Measurements from ENCODE around the gene PSMB10.

The PSMB10 gene

GRCh38 chr16:67936880-67937605 lies 393 bp upstream of the PSMB10 start:
- Histone ChIP-seq H3K4me1 (ENCODE audit: insufficient read depth, poor library complexity, severe bottlenecking) (no peaks in the 10 kb centered on the region), H3K4me3 (ENCODE audit: severe bottlenecking) (peak overlapping the region; percentile 67), H3K36me3 (ENCODE audit: low read depth) (peaks cover 10% of the 10 kb centered on the region), H3K27ac (ENCODE audit: poor library complexity, severe bottlenecking) (peak overlapping the region; percentile 82), H3K27me3 (ENCODE audit: insufficient read depth, poor library complexity, severe bottlenecking) (no peaks in the 10 kb centered on the region), H3K9me3 (ENCODE audit: severe bottlenecking) (no peaks in the 10 kb centered on the region)
- ATAC-seq (ENCODE audit: low read depth) (no peak), DNase-seq (ENCODE audit: low spot score) (peak; percentile 19)
- TF ChIP-seq, protein P1, sequence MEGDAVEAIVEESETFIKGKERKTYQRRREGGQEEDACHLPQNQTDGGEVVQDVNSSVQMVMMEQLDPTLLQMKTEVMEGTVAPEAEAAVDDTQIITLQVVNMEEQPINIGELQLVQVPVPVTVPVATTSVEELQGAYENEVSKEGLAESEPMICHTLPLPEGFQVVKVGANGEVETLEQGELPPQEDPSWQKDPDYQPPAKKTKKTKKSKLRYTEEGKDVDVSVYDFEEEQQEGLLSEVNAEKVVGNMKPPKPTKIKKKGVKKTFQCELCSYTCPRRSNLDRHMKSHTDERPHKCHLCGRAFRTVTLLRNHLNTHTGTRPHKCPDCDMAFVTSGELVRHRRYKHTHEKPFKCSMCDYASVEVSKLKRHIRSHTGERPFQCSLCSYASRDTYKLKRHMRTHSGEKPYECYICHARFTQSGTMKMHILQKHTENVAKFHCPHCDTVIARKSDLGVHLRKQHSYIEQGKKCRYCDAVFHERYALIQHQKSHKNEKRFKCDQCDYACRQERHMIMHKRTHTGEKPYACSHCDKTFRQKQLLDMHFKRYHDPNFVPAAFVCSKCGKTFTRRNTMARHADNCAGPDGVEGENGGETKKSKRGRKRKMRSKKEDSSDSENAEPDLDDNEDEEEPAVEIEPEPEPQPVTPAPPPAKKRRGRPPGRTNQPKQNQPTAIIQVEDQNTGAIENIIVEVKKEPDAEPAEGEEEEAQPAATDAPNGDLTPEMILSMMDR (IDR thresholded peaks at IDR 0.05; ENCODE audit: poor library complexity, severe bottlenecking), result no peak

DNA sequence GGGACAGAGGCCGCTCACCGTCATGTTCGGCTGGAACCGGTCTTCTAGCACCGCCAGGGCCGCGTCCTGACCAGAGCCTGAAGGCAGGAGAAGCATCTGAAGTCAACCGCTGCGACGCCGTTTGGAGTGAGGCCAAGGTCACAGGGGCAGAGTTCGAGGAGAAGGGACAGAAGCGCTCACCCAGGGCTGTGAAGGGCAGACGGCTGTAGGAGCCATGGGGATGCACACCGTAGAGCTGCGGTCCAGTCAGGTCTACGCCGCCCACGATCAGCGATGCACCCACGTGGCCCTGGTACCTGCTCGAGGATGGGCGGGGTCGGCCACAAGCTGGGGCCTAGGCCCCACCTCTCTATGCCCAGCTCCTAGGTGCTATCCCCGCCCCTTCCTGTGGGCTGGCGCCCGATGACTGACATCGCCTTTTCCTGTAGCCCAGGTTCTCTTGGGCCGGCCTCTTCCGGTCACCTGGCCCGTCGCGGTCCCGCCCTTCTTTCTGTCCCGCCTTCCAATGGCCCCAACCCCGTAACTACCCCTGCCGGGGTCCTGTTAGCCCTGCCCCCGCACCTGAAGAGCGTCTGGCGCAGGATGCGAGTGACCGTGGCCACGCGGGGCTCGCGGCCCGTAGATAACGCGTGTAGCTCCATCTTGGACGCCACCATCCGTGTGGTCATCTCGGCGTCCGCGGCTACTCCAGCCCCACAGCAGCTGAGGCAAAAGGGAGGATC lies 1.1 kb downstream of the PSMB10 start:
- Histone ChIP-seq H3K27me3 (ENCODE audit: insufficient read depth, poor library complexity, severe bottlenecking) (no peaks in the 10 kb centered on the region), H3K4me1 (ENCODE audit: insufficient read depth, poor library complexity, severe bottlenecking) (no peaks in the 10 kb centered on the region)

GRCh38 chr16:67935101-67935401 lies 1.6 kb downstream of the PSMB10 start:
- TF ChIP-seq, protein P1 (IDR thresholded peaks at IDR 0.05; ENCODE audit: poor library complexity, severe bottlenecking), result no peak
- ATAC-seq (ENCODE audit: low read depth), result no peak; the same call in 2 of the 3 replicates

More for the DNA sequence above, 1.1 kb downstream of the PSMB10 start:
- TF ChIP-seq, protein P1 (IDR thresholded peaks at IDR 0.05; ENCODE audit: poor library complexity, severe bottlenecking), result no peak
- DNase-seq (ENCODE audit: low spot score), result peak; percentile 99
- H3K27ac ChIP-seq (ENCODE audit: poor library complexity, severe bottlenecking), result peak overlapping the region; percentile 82
- no peaks in the 10 kb centered on the region for H3K9me3 ChIP-seq (ENCODE audit: severe bottlenecking)
- H3K36me3 ChIP-seq (ENCODE audit: low read depth), result no peaks in the 10 kb centered on the region
- ATAC-seq (ENCODE audit: low read depth), result peak; percentile 90
- peak overlapping the region; percentile 67 for H3K4me3 ChIP-seq (ENCODE audit: severe bottlenecking)

DNA sequence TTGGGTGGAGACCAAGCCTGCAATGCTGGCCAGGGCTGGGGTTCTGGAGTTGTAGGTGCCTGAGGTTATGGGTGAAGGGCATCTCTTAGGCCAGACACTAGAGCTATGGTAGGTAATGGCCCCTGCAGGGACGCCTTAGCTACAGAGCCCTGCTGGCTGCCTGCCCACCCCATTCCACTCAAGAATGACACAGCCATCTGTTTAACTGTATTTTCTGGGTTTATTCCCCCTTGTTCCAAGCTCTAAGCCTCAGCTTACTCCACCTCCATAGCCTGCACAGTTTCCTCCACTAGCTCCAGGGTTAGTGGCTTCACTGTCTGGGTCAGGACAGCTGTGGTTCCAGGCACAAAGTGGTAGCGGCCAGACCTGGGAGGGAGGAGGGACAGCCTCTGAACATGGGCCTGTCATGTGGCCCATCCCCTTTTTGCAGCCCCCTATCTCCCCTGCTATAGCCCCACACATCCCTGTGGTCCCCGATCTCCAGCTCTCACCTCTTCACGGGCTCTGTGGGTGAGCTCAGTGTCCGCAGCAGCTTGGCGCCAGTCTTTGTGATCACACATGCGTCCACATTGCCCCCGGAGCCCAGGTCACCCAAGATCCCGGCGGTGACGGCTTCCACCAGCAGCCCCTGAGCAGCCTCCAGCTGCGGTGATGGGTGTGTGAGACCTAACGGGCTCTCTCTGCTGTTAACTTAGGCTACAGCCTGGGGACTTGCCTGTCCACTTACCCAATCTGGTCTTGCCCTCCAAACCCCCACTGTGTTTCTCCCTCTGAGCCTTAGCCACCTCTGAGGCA lies 2.1 kb downstream of the PSMB10 start:
- Histone ChIP-seq H3K4me3 (ENCODE audit: severe bottlenecking) (peak overlapping the region; percentile 67), H3K27me3 (ENCODE audit: insufficient read depth, poor library complexity, severe bottlenecking) (no peaks in the 10 kb centered on the region), H3K27ac (ENCODE audit: poor library complexity, severe bottlenecking) (no peak overlapping the region), H3K9me3 (ENCODE audit: severe bottlenecking) (no peaks in the 10 kb centered on the region), H3K4me1 (ENCODE audit: insufficient read depth, poor library complexity, severe bottlenecking) (no peaks in the 10 kb centered on the region), H3K36me3 (ENCODE audit: low read depth) (peaks cover 3% of the 10 kb centered on the region)
- ATAC-seq (ENCODE audit: low read depth) (no peak), DNase-seq (ENCODE audit: low spot score) (no peak)
- TF ChIP-seq, protein P1 (IDR thresholded peaks at IDR 0.05; ENCODE audit: poor library complexity, severe bottlenecking), result no peak

More at GRCh38 chr16:67935101-67935401, 1.6 kb downstream of the PSMB10 start:
- Histone ChIP-seq H3K36me3 (ENCODE audit: low read depth) (no peaks in the 10 kb centered on the region), H3K27me3 (ENCODE audit: insufficient read depth, poor library complexity, severe bottlenecking) (no peaks in the 10 kb centered on the region), H3K9me3 (ENCODE audit: severe bottlenecking) (no peaks in the 10 kb centered on the region), H3K27ac (ENCODE audit: poor library complexity, severe bottlenecking) (no peak overlapping the region), H3K4me1 (ENCODE audit: insufficient read depth, poor library complexity, severe bottlenecking) (no peaks in the 10 kb centered on the region), H3K4me3 (ENCODE audit: severe bottlenecking) (peak overlapping the region; percentile 67)
- no peak for DNase-seq (ENCODE audit: low spot score)
